Stimulated activated CD8-positive, alpha-beta memory T cell treated with anti-CD3 and anti-CD28 coated beads, Interleukin-4, amount 100 ng/mL, for 48 hours (primary cell): ENCODE measurements around the gene OR4D1.

Experiments used
- DNase-seq: peaks from one replicate; pipeline ENCODE4 v3.0.0-alpha.2; 2020

Gene OR4D1

DNA sequence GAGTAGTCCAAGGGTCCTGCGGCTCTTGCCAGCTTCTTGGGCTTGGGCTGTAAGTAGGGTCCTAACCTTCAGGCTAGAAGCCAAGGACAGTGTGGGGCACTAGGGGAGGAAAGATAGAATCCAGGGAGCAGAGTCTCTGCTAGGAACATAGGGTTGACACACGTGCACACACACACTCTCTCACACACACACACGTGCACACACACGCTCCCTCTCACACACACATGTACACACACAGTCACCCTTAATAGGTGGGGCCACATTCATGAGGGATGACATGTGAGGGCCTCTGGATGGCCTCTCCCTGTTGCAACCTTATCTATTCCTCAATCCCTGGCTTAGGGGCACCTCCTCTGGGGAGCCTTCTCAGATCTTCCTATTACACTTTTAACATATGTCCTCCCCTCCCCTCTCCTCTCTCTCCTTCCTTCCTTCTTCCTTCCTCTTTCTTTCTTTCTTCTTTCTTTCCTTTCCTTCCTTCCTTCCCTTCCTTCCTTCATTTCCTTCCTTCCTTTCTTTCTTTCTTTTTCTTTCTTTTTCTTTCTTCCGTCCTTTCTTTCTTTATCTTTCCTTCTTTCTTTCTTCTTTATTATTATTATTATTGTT is 47.4 kb downstream of the OR4D1 start:
- no peak for DNase-seq

DNA sequence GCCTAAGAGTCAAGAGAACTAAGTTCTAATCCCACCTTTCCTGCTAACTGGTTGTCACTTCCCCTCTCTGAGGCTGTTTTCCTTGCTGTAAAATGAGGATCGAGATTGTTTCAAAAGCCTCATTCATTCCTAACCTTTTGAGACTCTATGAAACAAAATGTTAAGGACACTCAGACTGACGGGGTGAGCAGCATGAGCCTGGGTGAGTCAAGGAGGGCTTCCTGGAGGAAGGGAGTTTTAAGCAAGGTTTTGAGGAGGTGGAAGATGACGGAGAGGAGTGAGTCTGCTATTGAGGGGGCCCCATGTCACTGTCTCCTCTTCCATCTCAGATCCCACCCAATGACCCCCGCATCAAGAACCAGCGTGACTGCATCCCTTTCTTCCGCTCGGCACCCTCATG is 48.4 kb downstream of the OR4D1 start:
- DNase-seq: no peak

DNA sequence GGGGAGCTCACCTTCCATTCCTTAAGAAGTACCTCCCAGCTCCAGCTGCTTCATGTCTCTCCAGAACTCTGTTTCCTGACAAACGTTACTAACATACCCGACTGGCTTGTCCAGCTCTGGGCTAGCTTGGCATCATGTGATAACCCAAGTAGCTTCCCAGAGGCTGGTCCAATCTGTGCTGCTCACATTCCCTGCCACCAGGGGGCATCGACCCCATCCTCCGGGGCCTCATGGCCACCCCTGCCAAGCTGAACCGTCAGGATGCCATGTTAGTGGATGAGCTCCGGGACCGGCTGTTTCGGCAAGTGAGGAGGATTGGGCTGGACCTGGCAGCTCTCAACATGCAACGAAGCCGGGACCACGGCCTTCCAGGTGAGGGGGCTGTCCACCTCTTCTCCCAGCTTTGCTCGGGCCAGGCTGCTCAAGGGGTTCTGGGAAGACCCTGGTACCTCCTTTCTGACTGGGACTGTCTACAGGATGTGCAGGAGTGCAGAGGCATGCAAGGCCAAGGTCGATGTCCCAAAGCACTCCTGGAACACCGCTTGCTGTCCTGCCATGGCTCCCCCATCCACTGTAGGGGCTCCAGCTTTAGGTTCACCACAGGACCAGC is 51.9 kb downstream of the OR4D1 start:
- DNase-seq: peak; percentile 81

DNA sequence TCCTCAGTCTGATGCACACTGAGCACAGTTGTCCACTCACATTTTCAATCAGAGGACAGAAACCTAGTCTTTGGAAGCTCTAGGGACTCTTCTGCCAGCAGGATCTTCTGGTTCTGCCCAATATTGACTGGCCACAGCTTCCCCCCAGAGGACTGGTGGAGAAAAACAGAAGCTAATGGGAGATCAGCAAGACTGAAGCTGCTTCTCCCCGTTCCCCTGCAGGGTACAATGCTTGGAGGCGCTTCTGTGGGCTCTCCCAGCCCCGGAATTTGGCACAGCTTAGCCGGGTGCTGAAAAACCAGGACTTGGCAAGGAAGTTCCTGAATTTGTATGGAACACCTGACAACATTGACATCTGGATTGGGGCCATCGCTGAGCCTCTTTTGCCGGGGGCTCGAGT is 54.7 kb downstream of the OR4D1 start:
- DNase-seq: no peak

DNA sequence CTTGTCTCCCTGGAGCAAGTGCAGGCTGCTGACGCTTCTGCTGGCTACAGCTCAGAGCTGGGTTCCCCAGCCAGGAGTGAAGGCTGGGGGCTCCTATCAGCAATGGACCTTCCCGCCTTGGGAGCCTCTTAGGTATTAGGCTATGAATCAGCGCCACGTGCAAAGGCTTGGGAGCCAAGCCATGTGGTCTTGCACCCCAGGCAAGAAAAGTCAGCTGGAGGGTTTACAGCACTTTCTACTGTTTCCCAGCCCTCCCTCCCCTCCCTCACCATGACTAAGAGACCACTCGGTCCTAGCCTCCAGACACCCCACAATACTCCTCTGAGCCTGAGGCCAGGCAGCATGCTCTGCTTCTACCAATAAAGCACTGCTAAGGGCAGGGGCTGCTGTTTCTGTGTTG is 56.6 kb downstream of the OR4D1 start:
- DNase-seq: no peak

DNA sequence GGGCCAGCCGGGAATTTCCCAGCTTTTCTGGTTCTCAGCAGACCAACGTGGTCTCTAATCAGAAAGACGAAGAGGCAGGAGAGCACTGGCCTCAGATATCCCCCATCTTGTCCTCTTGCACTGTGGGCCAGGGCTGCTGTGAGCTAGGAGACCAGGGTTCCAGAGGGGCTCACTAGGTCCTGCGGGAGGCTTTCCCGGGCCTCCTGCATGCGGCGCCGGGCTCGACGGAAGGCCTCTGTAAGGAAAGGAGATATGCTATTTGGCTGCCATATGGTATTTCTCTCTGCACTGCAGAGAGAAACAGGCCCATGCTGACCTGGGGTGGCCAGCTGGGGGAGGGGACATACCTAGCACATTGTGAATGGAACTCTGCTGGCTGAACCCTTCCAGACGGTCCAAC is 57.8 kb downstream of the OR4D1 start:
- DNase-seq: no peak

DNA sequence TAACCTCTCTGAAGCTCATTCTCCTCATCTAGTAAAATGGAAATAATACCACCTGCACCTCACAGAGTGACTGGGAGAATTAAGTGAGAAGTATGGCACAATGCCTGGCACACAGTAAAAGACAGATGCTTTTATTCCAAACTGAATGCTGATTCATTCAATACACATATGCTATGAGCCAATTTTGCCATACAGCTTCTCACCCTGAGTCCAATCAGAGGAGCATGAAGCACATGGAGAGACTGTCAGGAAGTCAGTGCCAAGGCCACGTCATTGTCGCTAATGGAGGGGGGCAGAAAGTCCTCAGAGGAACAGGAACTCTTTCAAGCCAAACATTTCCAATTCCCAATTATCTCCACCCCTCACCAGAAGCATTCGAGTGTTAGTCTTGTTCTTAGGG is 59.3 kb downstream of the OR4D1 start:
- DNase-seq: no peak

DNA sequence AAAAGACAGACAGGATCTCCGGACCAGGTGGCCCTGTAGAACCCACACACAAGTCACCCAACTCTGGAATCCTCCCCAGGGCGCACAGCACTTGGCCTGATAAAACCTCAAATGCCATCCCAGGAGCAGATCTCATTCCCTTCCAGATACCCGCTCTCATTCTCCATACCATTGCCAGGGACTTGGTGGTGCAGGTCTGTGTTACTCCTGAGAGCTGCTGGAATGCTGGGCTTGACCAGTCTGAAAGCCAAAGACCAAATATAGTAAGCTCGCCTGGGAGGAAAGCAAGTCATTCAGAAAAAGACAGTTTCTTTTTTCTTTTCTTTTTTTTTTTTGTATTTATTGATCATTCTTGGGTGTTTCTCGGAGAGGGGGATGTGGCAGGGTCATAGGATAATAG is 60.2 kb downstream of the OR4D1 start:
- DNase-seq: no peak
